Liver (tissue), 3 donors: Measurements from ENCODE around the gene MAP7D1.

Experiments used
- CTCF ChIP-seq: fragments of 150-350 bp; IDR thresholded peaks from 2 replicates; pipeline ENCODE4 v1.5.1; 2017; ENCODE audit warnings: improper control_type of control experiment, low read depth, low read length; ENCODE audit not compliant: missing input control
- EGR1 ChIP-seq, 2 donors: IDR thresholded peaks; 2 replicates each; pipeline ENCODE4 v1.6.1; 2016 to 2018; ENCODE audit warnings: antibody characterized with exemption in 2 of 2, low read depth in 2 of 2
- FOXA1 ChIP-seq: IDR thresholded peaks from 2 replicates; pipeline ENCODE4 v1.6.1; 2016; ENCODE audit warnings: antibody characterized with exemption
- GABPA ChIP-seq, 2 donors: IDR thresholded peaks in 1 of 2; conservative IDR thresholded peaks in 1 of 2; 2 replicates each; pipeline ENCODE4 v1.6.1; 2016; ENCODE audit warnings: antibody characterized with exemption in 2 of 2, mild to moderate bottlenecking in 1 of 2, moderate library complexity in 1 of 2
- HNF4A ChIP-seq, 2 donors: conservative IDR thresholded peaks; 2 replicates each; pipeline ENCODE4 v1.6.1; 2016; ENCODE audit warnings: antibody characterized with exemption in 2 of 2, mild to moderate bottlenecking in 2 of 2
- JUND ChIP-seq, 2 donors: IDR thresholded peaks; 2 replicates each; pipeline ENCODE4 v1.6.1; 2016; ENCODE audit warnings: antibody characterized with exemption in 2 of 2
- NR2F2 ChIP-seq: IDR thresholded peaks from 2 replicates; pipeline ENCODE4 v1.6.1; 2016; ENCODE audit warnings: antibody characterized with exemption
- RAD21 ChIP-seq, 2 donors: IDR thresholded peaks; 2 replicates each; pipeline ENCODE4 v1.6.1; 2016; ENCODE audit warnings: antibody characterized with exemption in 2 of 2, mild to moderate bottlenecking in 2 of 2
- SP1 ChIP-seq: IDR thresholded peaks from 2 replicates; pipeline ENCODE4 v1.6.1; 2018; ENCODE audit warnings: antibody characterized with exemption, mild to moderate bottlenecking
- TAF1 ChIP-seq: conservative IDR thresholded peaks from 2 replicates; pipeline ENCODE4 v1.6.1; 2016; ENCODE audit warnings: antibody characterized with exemption, mild to moderate bottlenecking
- YY1 ChIP-seq: IDR thresholded peaks from 2 replicates; pipeline ENCODE4 v1.6.1; 2016; ENCODE audit warnings: antibody characterized with exemption, mild to moderate bottlenecking
- ZBTB33 ChIP-seq: IDR thresholded peaks from 2 replicates; pipeline ENCODE4 v1.6.1; 2016; ENCODE audit warnings: antibody characterized with exemption
- TF ChIP-seq, protein P1 (sequence below): IDR thresholded peaks from 2 replicates; pipeline ENCODE4 v1.6.1; 2016; ENCODE audit warnings: antibody characterized with exemption, mild to moderate bottlenecking
- TF ChIP-seq, protein P2 (sequence below): IDR thresholded peaks from 2 replicates; pipeline ENCODE4 v1.6.1; 2016; ENCODE audit warnings: antibody characterized with exemption
- donor health status: healthy.
- donor health status: healthy.

DNA sequence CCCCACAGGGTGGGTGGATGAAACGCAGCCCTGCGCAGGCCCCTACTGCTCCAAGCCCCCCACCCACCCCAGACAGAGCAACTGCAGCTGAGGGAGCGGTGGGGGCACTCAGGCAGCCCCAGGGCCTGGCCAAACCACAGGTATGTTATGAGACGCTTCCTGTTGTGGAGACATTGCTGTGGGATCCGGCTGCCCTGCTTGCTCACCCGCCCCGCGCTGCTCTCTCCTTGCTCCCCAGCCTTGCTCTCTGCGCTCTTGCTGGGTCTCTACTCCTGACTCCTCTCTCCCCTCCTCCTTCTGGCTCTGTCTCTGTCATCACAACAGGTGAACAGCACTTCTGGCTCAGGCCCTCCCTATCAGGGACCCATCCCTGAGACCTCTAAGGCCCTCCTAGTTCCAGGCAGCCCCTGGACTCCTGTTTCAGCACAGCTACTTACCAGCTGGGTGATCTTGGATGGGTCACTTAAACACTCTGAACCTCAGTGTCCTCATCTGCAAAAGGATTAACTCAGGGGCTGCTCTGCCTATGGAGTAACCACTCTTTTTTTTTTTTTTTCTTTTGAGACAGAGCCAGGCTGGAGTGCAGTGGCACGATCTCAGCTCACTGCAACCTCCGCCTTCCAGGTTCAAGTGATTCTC, 46.8 kb upstream of the MAP7D1 start:
- TF ChIP-seq CTCF, result no peak
- no peak for TF ChIP-seq JUND (IDR thresholded peaks at IDR 0.05)
- TF ChIP-seq YY1, result no peak
- TF ChIP-seq TAF1, result no peak
- TF ChIP-seq GABPA (IDR thresholded peaks at IDR 0.05 in 1 of 2, conservative IDR thresholded peaks at IDR 0.05 in 1 of 2), result no peak
- TF ChIP-seq, protein P1, sequence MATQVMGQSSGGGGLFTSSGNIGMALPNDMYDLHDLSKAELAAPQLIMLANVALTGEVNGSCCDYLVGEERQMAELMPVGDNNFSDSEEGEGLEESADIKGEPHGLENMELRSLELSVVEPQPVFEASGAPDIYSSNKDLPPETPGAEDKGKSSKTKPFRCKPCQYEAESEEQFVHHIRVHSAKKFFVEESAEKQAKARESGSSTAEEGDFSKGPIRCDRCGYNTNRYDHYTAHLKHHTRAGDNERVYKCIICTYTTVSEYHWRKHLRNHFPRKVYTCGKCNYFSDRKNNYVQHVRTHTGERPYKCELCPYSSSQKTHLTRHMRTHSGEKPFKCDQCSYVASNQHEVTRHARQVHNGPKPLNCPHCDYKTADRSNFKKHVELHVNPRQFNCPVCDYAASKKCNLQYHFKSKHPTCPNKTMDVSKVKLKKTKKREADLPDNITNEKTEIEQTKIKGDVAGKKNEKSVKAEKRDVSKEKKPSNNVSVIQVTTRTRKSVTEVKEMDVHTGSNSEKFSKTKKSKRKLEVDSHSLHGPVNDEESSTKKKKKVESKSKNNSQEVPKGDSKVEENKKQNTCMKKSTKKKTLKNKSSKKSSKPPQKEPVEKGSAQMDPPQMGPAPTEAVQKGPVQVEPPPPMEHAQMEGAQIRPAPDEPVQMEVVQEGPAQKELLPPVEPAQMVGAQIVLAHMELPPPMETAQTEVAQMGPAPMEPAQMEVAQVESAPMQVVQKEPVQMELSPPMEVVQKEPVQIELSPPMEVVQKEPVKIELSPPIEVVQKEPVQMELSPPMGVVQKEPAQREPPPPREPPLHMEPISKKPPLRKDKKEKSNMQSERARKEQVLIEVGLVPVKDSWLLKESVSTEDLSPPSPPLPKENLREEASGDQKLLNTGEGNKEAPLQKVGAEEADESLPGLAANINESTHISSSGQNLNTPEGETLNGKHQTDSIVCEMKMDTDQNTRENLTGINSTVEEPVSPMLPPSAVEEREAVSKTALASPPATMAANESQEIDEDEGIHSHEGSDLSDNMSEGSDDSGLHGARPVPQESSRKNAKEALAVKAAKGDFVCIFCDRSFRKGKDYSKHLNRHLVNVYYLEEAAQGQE, result no peak
- no peak for TF ChIP-seq ZBTB33
- TF ChIP-seq, protein P2, sequence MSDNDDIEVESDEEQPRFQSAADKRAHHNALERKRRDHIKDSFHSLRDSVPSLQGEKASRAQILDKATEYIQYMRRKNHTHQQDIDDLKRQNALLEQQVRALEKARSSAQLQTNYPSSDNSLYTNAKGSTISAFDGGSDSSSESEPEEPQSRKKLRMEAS, result no peak
- TF ChIP-seq EGR1 (IDR thresholded peaks at IDR 0.05; ENCODE audit: low read depth in 2 of 2), result no peak
- TF ChIP-seq SP1, result no peak
- no peak for TF ChIP-seq FOXA1
- TF ChIP-seq RAD21 (IDR thresholded peaks at IDR 0.05), result no peak
- no peak for TF ChIP-seq NR2F2
- TF ChIP-seq HNF4A (conservative IDR thresholded peaks at IDR 0.05), result no peak
